CD8-positive, alpha-beta memory T cell (primary cell): ENCODE measurements around the gene MOSMO. TPM values are rescaled to one million over a fixed set of nuclear protein-coding genes. Genes with fewer than 3 reads are reported as not detected.

Experiments used
- CTCF ChIA-PET: fragments of 350-600 bp; sonication (Branson Sonifier 250); formaldehyde crosslinking; loops from one replicate; lab custom pipeline; 2021; ENCODE audit warnings: antibody characterized with exemption; lab: Charles Lee
- POLR2A ChIA-PET: fragments of 350-600 bp; sonication (Branson Sonifier 250); formaldehyde crosslinking; loops from one replicate; lab custom pipeline; 2021; ENCODE audit warnings: antibody characterized with exemption; lab: Charles Lee
- DNase-seq, 5 donors: peaks; one replicate each; pipeline versions ENCODE4 v3.0.0 to v3.0.0-alpha.2; 2020 to 2022; ENCODE audit warnings: mixed read lengths in 1 of 5
- H3K27ac ChIP-seq: one replicate; pipeline ENCODE4 v1.7.0; 2013; ENCODE audit warnings: low read depth, mild to moderate bottlenecking, low read length, moderate library complexity
- H3K27me3 ChIP-seq: 2 replicates; pipeline ENCODE4 v1.7.0; 2013; ENCODE audit warnings: low read length, mild to moderate bottlenecking; ENCODE audit not compliant: insufficient read depth, poor library complexity, severe bottlenecking
- H3K36me3 ChIP-seq: 2 replicates; pipeline ENCODE4 v1.7.0; 2013; ENCODE audit warnings: mild to moderate bottlenecking, low read length, moderate library complexity; ENCODE audit not compliant: insufficient read depth
- H3K4me1 ChIP-seq: 2 replicates; pipeline ENCODE4 v1.7.0; 2013; ENCODE audit warnings: mild to moderate bottlenecking, low read length, moderate library complexity; ENCODE audit not compliant: insufficient read depth
- H3K4me3 ChIP-seq: 2 replicates; pipeline ENCODE4 v1.7.0; 2013; ENCODE audit warnings: mild to moderate bottlenecking, low read length
- H3K9me3 ChIP-seq: 2 replicates; pipeline ENCODE4 v1.7.0; 2013; ENCODE audit warnings: mild to moderate bottlenecking, low read length
- H3K27ac Mint-ChIP-seq, 8 donors: one replicate each; pipeline ENCODE4 v1.8.0; 2020 to 2021; ENCODE audit warnings: mixed read lengths in 8 of 8, mild to moderate bottlenecking in 6 of 8, inconsistent platforms in 3 of 8, moderate library complexity in 3 of 8
- H3K27me3 Mint-ChIP-seq, 2 donors: one replicate each; pipeline ENCODE4 v1.8.0; 2020 to 2021; ENCODE audit warnings: mixed read lengths in 2 of 2, mild to moderate bottlenecking in 1 of 2, moderate library complexity in 1 of 2
- H3K36me3 Mint-ChIP-seq, 3 donors: one replicate each; pipeline ENCODE4 v1.8.0; 2020 to 2021; ENCODE audit warnings: mixed read lengths in 3 of 3, inconsistent platforms in 1 of 3, mild to moderate bottlenecking in 1 of 3
- H3K4me1 Mint-ChIP-seq, 3 donors: one replicate each; pipeline ENCODE4 v1.8.0; 2020 to 2021; ENCODE audit warnings: mixed read lengths in 3 of 3, inconsistent platforms in 1 of 3, mild to moderate bottlenecking in 1 of 3
- H3K4me3 Mint-ChIP-seq, 7 donors: one replicate each; pipeline ENCODE4 v1.8.0; 2020 to 2021; ENCODE audit warnings: mixed read lengths in 7 of 7, mild to moderate bottlenecking in 6 of 7, moderate library complexity in 4 of 7, inconsistent platforms in 2 of 7
- H3K9me3 Mint-ChIP-seq, 5 donors: one replicate each; pipeline ENCODE4 v1.8.0; 2020 to 2022; ENCODE audit warnings: mixed read lengths in 5 of 5, mild to moderate bottlenecking in 3 of 5, moderate library complexity in 2 of 5, inconsistent platforms in 1 of 5
- polyA plus RNA-seq: library from polyadenylated mRNA; unstranded; fragments of 300-500 nt; fragmentation: Illumina TruSeq; gene quantifications from one replicate; pipeline ENCODE4 v1.2.3, GENCODE V29; 2021
- total RNA-seq, 2 experiments: library from RNA; stranded (reverse); gene quantifications; one replicate each; pipeline ENCODE4 v1.2.3, GENCODE V29; 2021

MOSMO gene
- total and polyA plus RNA-seq, 3 experiments from 2014 or later: 6.1 to 11.4 (median 9.2) TPM

DNA sequence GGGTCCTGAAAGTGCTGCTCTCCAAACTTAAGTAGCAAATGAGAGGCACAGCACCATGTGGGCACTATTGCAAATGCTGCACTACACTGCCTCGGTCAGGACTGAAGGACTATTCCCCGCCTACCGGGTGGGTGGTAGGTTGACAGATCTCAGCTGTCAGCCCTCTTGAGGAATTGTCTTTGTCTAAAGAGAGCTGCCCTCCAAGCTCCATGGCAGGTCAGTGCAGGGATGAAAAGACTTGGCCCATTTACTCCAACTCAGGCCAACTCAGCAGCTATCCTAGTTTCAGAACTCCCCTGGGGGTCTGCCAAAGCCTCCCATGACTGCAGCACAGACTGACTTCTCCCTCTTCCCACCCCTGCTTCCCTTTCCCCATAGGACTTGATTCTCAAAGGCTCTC lies 3.6 kb upstream of the MOSMO start:
- H3K9me3 Mint-ChIP-seq: no peaks in the 10 kb centered on the region
- H3K27ac ChIP-seq: no peak overlapping the region
- H3K4me1 ChIP-seq: peaks cover 16% of the 10 kb centered on the region
- no peak overlapping the region for H3K27ac Mint-ChIP-seq
- H3K27me3 ChIP-seq: no peaks in the 10 kb centered on the region
- peaks cover 0 to 9% (median 0%) of the 10 kb centered on the region in 3 donors for H3K36me3 Mint-ChIP-seq
- no peak for DNase-seq
- H3K4me3 ChIP-seq: no peak overlapping the region
- H3K4me3 Mint-ChIP-seq: peak overlapping the region in 1 of 7 donors; percentile 27
- H3K36me3 ChIP-seq: no peaks in the 10 kb centered on the region
- H3K4me1 Mint-ChIP-seq: peaks cover 26 to 36% (median 36%) of the 10 kb centered on the region in 3 donors
- ChIA-PET CTCF (interaction anchor here (1.1 to 9.4 kb wide), 5 partner anchors 67 to 296 kb away, joined by 3 to 115 read pairs (median 5); partner anchors contain the start of gene POLR3E), POLR2A (no interaction called here)
- H3K27me3 Mint-ChIP-seq: no peaks in the 10 kb centered on the region
- H3K9me3 ChIP-seq: no peaks in the 10 kb centered on the region

DNA sequence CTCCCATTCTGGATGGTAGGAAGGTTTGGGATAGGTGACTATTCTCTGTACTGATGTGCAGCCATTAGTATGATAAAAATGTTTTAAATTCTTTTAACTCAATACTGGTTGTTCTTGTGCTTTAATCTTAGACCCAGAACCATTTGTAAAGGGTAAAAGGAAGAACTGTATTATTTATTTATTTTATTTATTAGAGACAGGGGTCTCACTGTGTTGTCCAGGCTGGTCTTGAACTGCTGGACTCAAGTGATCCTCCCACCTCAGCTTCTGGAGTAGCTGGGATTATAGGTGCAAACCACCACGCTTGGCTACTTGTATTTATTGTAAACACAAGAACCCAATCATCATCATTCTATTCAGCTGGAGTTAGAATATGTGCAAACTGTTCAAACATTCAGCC lies 2.2 kb upstream of the MOSMO start:
- Histone ChIP-seq H3K27ac (no peak overlapping the region), H3K9me3 (no peaks in the 10 kb centered on the region), H3K27me3 (no peaks in the 10 kb centered on the region), H3K4me3 (no peak overlapping the region), H3K4me1 (peaks cover 17% of the 10 kb centered on the region), H3K36me3 (no peaks in the 10 kb centered on the region)
- peak overlapping the region in 1 of 8 donors; percentile 32 for H3K27ac Mint-ChIP-seq
- ChIA-PET CTCF (interaction anchor here (4.7 to 9.4 kb wide), 2 partner anchors 73 to 183 kb away, joined by 27 to 115 read pairs; no protein-coding TSS in a partner anchor), POLR2A (no interaction called here)
- peaks cover 0 to 9% (median 2%) of the 10 kb centered on the region in 3 donors for H3K36me3 Mint-ChIP-seq
- H3K4me1 Mint-ChIP-seq: peaks cover 30 to 43% (median 41%) of the 10 kb centered on the region in 3 donors
- H3K9me3 Mint-ChIP-seq: no peaks in the 10 kb centered on the region
- H3K27me3 Mint-ChIP-seq: no peaks in the 10 kb centered on the region
- H3K4me3 Mint-ChIP-seq: peak overlapping the region in 2 of 7 donors; percentile 29 to 51
- DNase-seq: no peak

DNA sequence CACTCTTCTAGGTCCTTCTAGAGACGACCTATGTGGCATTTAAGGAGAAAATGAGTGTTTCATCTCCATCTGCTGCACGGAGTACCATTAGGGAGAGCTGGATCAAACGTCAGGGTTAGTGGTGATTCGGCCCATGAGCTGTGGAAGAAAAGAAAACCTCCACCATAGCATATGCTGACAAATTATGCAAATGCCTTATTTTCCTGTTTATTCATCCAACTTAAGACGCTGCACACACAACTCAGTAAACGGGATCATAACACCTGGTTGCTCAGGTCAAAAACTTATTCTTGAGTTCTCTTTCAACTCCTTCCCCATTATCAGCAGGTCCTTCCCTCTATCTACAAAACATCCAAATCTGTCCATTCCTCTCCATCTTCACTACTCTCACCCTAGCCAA lies 1.3 kb upstream of the MOSMO start:
- no peak for DNase-seq
- no peaks in the 10 kb centered on the region for H3K27me3 ChIP-seq
- no peak overlapping the region for H3K4me3 ChIP-seq
- peak overlapping the region in 7 of 8 donors; percentile 62 to 89 (median 80) for H3K27ac Mint-ChIP-seq
- peaks cover 0 to 9% (median 2%) of the 10 kb centered on the region in 3 donors for H3K36me3 Mint-ChIP-seq
- H3K36me3 ChIP-seq: no peaks in the 10 kb centered on the region
- POLR2A ChIA-PET: interaction anchor here (0.7 to 2.2 kb wide), 2 partner anchors 22 to 182 kb away, joined by 6 to 19 read pairs; no protein-coding TSS in a partner anchor
- no peaks in the 10 kb centered on the region for H3K27me3 Mint-ChIP-seq
- H3K27ac ChIP-seq: no peak overlapping the region
- no peaks in the 10 kb centered on the region for H3K9me3 Mint-ChIP-seq
- peak overlapping the region; percentile 83 to 96 (median 88) for H3K4me3 Mint-ChIP-seq
- peaks cover 33 to 45% (median 43%) of the 10 kb centered on the region in 3 donors for H3K4me1 Mint-ChIP-seq
- H3K9me3 ChIP-seq: no peaks in the 10 kb centered on the region
- CTCF ChIA-PET: interaction anchor here (1.8 to 9.4 kb wide), 3 partner anchors 72 to 290 kb away, joined by 8 to 115 read pairs (median 27); partner anchors contain the start of gene POLR3E
- peaks cover 14% of the 10 kb centered on the region for H3K4me1 ChIP-seq

DNA sequence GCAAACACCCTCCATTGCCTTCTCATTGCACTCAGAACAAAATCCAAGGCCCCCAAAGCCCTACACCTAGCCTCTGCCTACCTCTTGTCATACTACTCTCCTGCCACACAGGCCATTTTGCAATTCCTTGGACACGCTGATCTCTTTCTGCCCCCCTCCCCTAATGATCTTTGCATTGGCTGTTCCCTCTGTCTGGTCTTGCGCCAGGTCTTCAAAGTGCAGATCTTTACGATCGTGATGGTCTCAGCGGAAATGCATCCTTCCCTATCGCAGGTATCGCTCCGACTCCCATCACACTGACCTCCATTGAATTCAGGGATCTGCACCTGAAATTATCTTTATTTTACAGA lies 777 bp upstream of the MOSMO start:
- H3K27ac ChIP-seq: peak overlapping the region; percentile 49

DNA sequence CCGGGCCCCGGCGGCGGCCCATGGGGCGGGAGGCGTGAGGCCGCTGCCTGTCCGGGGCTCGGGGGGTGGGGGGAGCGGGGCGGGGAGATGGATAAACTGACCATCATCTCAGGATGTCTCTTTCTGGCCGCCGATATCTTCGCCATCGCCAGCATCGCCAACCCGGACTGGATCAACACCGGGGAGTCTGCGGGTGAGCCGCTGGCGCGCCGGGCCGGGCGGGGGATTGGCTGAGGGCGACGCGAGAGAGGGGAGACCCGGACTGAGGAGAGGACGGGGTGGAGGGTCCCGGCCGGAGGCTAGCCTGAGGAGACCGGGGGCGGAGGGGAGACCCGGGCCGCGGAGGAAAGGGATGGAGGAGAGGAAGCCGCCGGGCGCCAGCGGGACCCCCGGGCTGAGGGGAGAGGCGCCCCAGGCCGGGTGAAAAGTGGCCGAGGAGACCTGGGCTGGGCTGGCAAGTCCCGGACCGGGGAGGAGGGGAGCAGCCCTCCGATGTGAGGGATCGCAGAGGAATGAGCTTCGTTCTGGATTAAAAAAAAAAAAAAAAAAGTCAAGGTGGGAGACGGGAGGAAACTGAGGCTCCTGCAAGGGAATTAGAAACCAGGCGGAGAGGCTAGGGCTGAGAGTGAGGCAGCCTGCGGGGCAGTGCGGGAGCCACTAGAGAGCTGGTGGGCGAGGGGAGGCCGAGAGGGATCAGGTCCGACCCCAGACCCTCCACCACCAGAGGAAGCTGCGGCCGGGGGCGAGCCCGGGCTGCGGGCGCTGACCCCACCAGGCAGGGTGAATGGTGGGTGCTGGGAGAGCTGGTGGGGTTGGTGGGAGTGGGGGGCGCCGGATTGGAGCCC lies 526 bp downstream of the MOSMO start:
- Histone ChIP-seq H3K36me3 (no peaks in the 10 kb centered on the region), H3K4me3 (peak overlapping the region; percentile 36), H3K4me1 (peaks cover 15% of the 10 kb centered on the region), H3K27ac (no peak overlapping the region), H3K9me3 (no peaks in the 10 kb centered on the region), H3K27me3 (no peaks in the 10 kb centered on the region)
- peaks cover 43 to 60% (median 59%) of the 10 kb centered on the region in 3 donors for H3K4me1 Mint-ChIP-seq
- no peaks in the 10 kb centered on the region for H3K9me3 Mint-ChIP-seq
- ChIA-PET POLR2A (interaction anchor here (0.6 to 3.4 kb wide), 7 partner anchors 55 to 702 kb away, joined by 3 to 24 read pairs (median 4); partner anchors contain the start of gene UQCRC2), CTCF (interaction anchor here (1.1 to 9.4 kb wide), 8 partner anchors 10 to 292 kb away, joined by 3 to 115 read pairs (median 6); partner anchors contain the start of gene POLR3E)
- peak overlapping the region; percentile 41 to 90 (median 82) for H3K27ac Mint-ChIP-seq
- peak in 3 of 5 donors; percentile 6 to 51 (median 16) for DNase-seq
- H3K4me3 Mint-ChIP-seq: peak overlapping the region; percentile 81 to 92 (median 87)
- H3K36me3 Mint-ChIP-seq: peaks cover 0 to 9% (median 2%) of the 10 kb centered on the region in 3 donors
- no peaks in the 10 kb centered on the region for H3K27me3 Mint-ChIP-seq

More for the DNA sequence above, 777 bp upstream of the MOSMO start:
- no peaks in the 10 kb centered on the region for H3K27me3 Mint-ChIP-seq
- peaks cover 15% of the 10 kb centered on the region for H3K4me1 ChIP-seq
- H3K36me3 Mint-ChIP-seq: peaks cover 0 to 9% (median 2%) of the 10 kb centered on the region in 3 donors
- POLR2A ChIA-PET: interaction anchor here (1.1 to 3.4 kb wide), 3 partner anchors 54 to 185 kb away, joined by 4 to 24 read pairs (median 19); partner anchors contain the start of gene UQCRC2
- H3K4me3 Mint-ChIP-seq: peak overlapping the region; percentile 83 to 96 (median 88)
- CTCF ChIA-PET: interaction anchor here (0.7 to 9.4 kb wide), 6 partner anchors 8 to 314 kb away, joined by 3 to 115 read pairs (median 6); partner anchors contain the start of gene POLR3E
- H3K4me3 ChIP-seq: peak overlapping the region; percentile 30
- peak overlapping the region; percentile 62 to 96 (median 81) for H3K27ac Mint-ChIP-seq
- H3K36me3 ChIP-seq: no peaks in the 10 kb centered on the region
- H3K27me3 ChIP-seq: no peaks in the 10 kb centered on the region
- no peaks in the 10 kb centered on the region for H3K9me3 ChIP-seq
- no peaks in the 10 kb centered on the region for H3K9me3 Mint-ChIP-seq
- DNase-seq: no peak
- peaks cover 38 to 48% (median 48%) of the 10 kb centered on the region in 3 donors for H3K4me1 Mint-ChIP-seq

DNA sequence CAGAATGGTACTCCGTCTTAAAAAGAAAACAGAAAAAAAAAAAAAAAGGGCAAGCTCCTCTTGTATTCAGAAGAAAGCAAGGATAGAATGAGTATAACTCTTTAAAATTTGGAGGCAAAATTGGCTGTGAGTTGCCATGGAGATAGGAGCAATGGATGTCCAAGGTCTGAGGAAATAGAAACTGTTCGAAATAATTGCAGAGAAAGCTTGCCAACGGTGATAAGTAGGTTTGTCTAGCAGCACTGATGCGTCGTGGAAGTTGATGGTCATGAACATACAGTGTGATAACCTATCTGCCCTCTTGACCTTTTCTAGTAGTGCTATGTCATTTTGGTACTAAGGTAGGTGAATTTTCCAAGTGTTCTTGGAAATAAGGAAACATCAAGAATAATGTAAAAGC lies 3.0 kb downstream of the MOSMO start:
- Mint-ChIP-seq H3K4me3 (peak overlapping the region in 3 of 7 donors; percentile 15 to 63 (median 30)), H3K36me3 (peaks cover 0 to 9% (median 2%) of the 10 kb centered on the region in 3 donors), H3K27ac (no peak overlapping the region), H3K4me1 (peaks cover 49 to 77% (median 71%) of the 10 kb centered on the region in 3 donors), H3K27me3 (no peaks in the 10 kb centered on the region), H3K9me3 (no peaks in the 10 kb centered on the region)
- H3K4me1 ChIP-seq: peaks cover 15% of the 10 kb centered on the region
- H3K9me3 ChIP-seq: no peaks in the 10 kb centered on the region
- ChIA-PET CTCF (interaction anchor here (0.9 to 1.0 kb wide), 2 partner anchors 67 to 178 kb away, joined by 3 to 4 read pairs; no protein-coding TSS in a partner anchor), POLR2A (no interaction called here)
- no peaks in the 10 kb centered on the region for H3K36me3 ChIP-seq
- no peak for DNase-seq
- no peaks in the 10 kb centered on the region for H3K27me3 ChIP-seq
- H3K4me3 ChIP-seq: no peak overlapping the region
- H3K27ac ChIP-seq: no peak overlapping the region

DNA sequence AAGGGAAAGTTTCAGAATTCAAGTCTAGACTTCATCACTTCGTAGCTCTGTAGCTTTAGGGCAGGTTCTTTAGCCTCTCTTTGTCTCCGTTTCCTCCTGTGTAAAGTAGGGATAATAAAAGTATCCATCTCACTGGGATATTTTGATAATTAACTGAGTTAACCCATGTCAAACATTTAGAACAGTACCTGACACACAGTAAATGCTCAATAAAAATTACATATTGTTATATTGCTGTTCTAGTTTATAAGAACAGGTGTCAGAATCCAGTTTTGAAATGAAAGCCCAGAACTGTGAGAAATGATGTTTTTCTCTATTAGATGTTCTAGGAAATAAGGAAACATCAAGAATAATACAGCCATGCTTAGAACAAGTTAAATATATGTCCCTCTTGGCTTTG lies 4.3 kb downstream of the MOSMO start:
- H3K9me3 ChIP-seq: no peaks in the 10 kb centered on the region
- Mint-ChIP-seq H3K4me3 (peak overlapping the region in 1 of 7 donors; percentile 53), H3K9me3 (no peaks in the 10 kb centered on the region), H3K36me3 (peaks cover 0 to 8% (median 2%) of the 10 kb centered on the region in 3 donors), H3K27ac (peak overlapping the region in 2 of 8 donors; percentile 6 to 13), H3K27me3 (no peaks in the 10 kb centered on the region), H3K4me1 (peaks cover 52 to 81% (median 74%) of the 10 kb centered on the region in 3 donors)
- H3K36me3 ChIP-seq: no peaks in the 10 kb centered on the region
- ChIA-PET POLR2A (interaction anchor here (1.3 kb wide), 1 partner anchor 176 kb away, joined by 4 read pairs; no protein-coding TSS in a partner anchor), CTCF (interaction anchor here (1.2 to 1.4 kb wide), 2 partner anchors 65 to 88 kb away, joined by 3 to 5 read pairs; no protein-coding TSS in a partner anchor)
- H3K4me1 ChIP-seq: peaks cover 15% of the 10 kb centered on the region
- H3K27me3 ChIP-seq: no peaks in the 10 kb centered on the region
- H3K4me3 ChIP-seq: no peak overlapping the region
- no peak for DNase-seq
- no peak overlapping the region for H3K27ac ChIP-seq
